ENCODE results near the gene RUFY4. TPM values are rescaled to one million over a fixed set of nuclear protein-coding genes. Genes with fewer than 3 reads are reported as not detected.

Gene RUFY4
- total and polyA plus RNA-seq, 2 donors (not counting 1 experiment from before 2014, with no cell fraction given), result not detected

DNA sequence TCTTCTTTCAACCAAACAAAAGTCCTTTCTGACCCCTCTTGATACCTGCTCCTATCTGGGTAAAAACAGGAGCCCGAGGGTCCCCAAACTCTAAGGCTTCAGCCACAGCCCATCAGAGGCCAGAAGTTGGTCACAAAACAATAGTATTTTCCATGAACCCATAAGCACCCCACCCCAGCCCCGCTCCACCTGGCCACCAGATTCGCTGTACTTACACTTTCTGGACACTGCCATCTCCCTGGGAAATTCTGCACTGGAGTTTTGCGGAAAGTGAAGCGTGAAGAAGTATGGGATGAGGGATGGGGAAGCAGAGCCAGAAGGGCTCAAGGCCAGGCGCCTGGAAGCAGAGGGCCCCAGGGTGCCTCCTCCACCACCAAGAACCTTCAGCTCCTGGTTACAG is 5.2 kb upstream of the RUFY4 start:
- H3K27me3 ChIP-seq (ENCODE audit: control insufficient read depth, insufficient read depth, low read length), result peaks cover 15% of the 10 kb centered on the region
- H3K9ac ChIP-seq (ENCODE audit: insufficient read depth, low read length), result no peak overlapping the region
- H2AFZ ChIP-seq (ENCODE audit: low read length), result no peak overlapping the region
- no peak for DNase-seq (ENCODE audit: low read depth in 2 of 2)
- no peaks in the 10 kb centered on the region for H3K79me2 ChIP-seq (ENCODE audit: control insufficient read depth, insufficient read depth, low read length)
- no peak overlapping the region for H3K4me3 ChIP-seq (replicated peaks in 1 of 4; ENCODE audit: control extremely low read depth in 1 of 4, insufficient read depth in 1 of 4, low read depth in 3 of 4, low read length in 4 of 4)
- H3K36me3 ChIP-seq (ENCODE audit: control insufficient read depth, insufficient read depth, low read length), result no peaks in the 10 kb centered on the region
- H3K27ac ChIP-seq (ENCODE audit: insufficient read depth, low read length), result no peak overlapping the region
- H3K4me1 ChIP-seq (ENCODE audit: control insufficient read depth, extremely low read depth, insufficient read depth, low read length), result no peaks in the 10 kb centered on the region
- H3K4me2 ChIP-seq (ENCODE audit: extremely low read depth, insufficient read depth, low read length), result no peak overlapping the region
- H4K20me1 ChIP-seq (ENCODE audit: control insufficient read depth, extremely low read depth, insufficient read depth, low read length), result no peaks in the 10 kb centered on the region
- TF ChIP-seq, protein P1, sequence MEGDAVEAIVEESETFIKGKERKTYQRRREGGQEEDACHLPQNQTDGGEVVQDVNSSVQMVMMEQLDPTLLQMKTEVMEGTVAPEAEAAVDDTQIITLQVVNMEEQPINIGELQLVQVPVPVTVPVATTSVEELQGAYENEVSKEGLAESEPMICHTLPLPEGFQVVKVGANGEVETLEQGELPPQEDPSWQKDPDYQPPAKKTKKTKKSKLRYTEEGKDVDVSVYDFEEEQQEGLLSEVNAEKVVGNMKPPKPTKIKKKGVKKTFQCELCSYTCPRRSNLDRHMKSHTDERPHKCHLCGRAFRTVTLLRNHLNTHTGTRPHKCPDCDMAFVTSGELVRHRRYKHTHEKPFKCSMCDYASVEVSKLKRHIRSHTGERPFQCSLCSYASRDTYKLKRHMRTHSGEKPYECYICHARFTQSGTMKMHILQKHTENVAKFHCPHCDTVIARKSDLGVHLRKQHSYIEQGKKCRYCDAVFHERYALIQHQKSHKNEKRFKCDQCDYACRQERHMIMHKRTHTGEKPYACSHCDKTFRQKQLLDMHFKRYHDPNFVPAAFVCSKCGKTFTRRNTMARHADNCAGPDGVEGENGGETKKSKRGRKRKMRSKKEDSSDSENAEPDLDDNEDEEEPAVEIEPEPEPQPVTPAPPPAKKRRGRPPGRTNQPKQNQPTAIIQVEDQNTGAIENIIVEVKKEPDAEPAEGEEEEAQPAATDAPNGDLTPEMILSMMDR (conservative IDR thresholded peaks at IDR 0.05 in 1 of 2, IDR thresholded peaks at IDR 0.05 in 1 of 2; ENCODE audit: low read depth in 1 of 2, low read length in 2 of 2), result no peak
- no peak for TF ChIP-seq EZH2 (IDR thresholded peaks at IDR 0.05; ENCODE audit: low read length, missing control alignments)
- H3K9me3 ChIP-seq (ENCODE audit: control insufficient read depth, insufficient read depth, low read depth, low read length), result no peaks in the 10 kb centered on the region

DNA sequence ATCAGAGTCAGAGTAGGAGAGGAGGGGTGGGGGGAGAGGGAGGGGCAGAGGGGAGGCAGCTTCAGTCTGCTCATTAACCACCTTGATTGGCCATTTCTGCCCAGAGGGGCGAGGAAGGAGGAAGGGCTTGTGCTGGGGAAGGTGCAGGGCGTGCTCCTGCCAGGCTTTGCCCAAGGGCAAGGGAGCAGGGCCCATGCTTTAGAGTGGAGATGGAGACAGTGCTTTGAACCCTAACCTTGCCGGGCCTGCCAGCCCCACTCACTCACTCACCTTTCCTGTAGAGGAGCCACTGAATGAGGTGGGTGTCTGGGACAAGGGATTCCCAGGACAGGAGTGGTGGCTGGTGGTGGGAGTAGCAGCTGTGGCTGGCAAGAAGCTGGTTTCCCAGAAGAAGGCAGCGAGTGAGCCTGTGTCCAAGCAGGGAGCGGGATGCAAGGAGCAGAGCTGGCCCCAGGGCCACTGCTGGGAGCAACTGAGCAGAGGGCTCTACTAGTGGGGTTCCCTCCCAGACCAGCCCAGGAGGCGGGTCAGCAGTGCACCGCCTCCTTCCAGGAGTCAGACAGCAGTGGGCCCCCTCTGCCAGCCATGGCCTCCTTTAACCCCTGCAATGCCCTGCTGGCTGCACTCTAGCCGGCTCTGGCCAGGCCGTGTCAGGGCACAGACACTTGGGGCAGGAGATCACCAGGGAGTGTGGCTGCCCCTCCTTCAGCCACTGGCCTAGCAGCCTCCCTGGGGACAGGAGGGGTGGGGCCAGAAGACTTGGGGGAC is 3.6 kb upstream of the RUFY4 start:
- Histone ChIP-seq H3K36me3 (ENCODE audit: control insufficient read depth, insufficient read depth, low read length) (no peaks in the 10 kb centered on the region), H3K4me1 (ENCODE audit: control insufficient read depth, extremely low read depth, insufficient read depth, low read length) (no peaks in the 10 kb centered on the region), H3K27me3 (ENCODE audit: control insufficient read depth, insufficient read depth, low read length) (peaks cover 16% of the 10 kb centered on the region), H4K20me1 (ENCODE audit: control insufficient read depth, extremely low read depth, insufficient read depth, low read length) (no peaks in the 10 kb centered on the region), H3K9me3 (ENCODE audit: control insufficient read depth, insufficient read depth, low read depth, low read length) (no peaks in the 10 kb centered on the region), H3K4me3 (replicated peaks in 1 of 4; ENCODE audit: control extremely low read depth in 1 of 4, insufficient read depth in 1 of 4, low read depth in 3 of 4, low read length in 4 of 4) (no peak overlapping the region), H3K9ac (ENCODE audit: insufficient read depth, low read length) (no peak overlapping the region), H3K79me2 (ENCODE audit: control insufficient read depth, insufficient read depth, low read length) (no peaks in the 10 kb centered on the region), H2AFZ (ENCODE audit: low read length) (no peak overlapping the region), H3K27ac (ENCODE audit: insufficient read depth, low read length) (no peak overlapping the region), H3K4me2 (ENCODE audit: extremely low read depth, insufficient read depth, low read length) (no peak overlapping the region)
- no peak for TF ChIP-seq EZH2 (IDR thresholded peaks at IDR 0.05; ENCODE audit: low read length, missing control alignments)
- TF ChIP-seq, protein P1 (conservative IDR thresholded peaks at IDR 0.05 in 1 of 2, IDR thresholded peaks at IDR 0.05 in 1 of 2; ENCODE audit: low read depth in 1 of 2, low read length in 2 of 2), result no peak
- DNase-seq (ENCODE audit: low read depth in 2 of 2), result no peak

DNA sequence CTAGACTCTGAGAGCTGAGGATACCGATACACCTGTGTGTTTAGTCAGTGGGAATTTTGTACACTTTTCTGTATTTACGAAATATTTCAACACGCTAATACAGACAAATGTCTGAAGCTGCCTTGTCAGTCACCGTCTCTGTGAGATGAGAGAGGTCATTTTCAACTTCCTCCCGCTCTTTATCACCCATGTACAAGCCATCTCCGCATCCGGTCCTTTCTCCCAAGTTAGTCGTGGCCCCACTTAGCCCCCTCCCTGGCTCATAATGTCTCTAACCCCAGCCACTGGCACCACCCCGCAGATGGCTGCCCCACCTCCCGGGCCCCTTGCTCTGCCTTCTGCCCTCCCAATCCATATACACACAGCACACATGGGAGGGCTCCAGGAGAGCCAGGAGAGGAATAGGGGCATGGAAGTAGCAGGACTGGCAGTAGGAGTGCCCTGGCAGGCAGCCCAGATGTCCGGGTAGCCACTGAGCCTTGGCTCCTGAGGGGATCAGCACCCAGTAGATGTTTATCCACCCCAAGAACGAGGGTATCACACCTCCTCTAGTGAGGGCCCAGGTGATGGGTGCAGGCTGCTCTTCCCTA is 2.0 kb upstream of the RUFY4 start:
- no peak overlapping the region for H3K9ac ChIP-seq (ENCODE audit: insufficient read depth, low read length)
- no peaks in the 10 kb centered on the region for H3K9me3 ChIP-seq (ENCODE audit: control insufficient read depth, insufficient read depth, low read depth, low read length)
- H3K36me3 ChIP-seq (ENCODE audit: control insufficient read depth, insufficient read depth, low read length), result no peaks in the 10 kb centered on the region
- TF ChIP-seq, protein P1 (conservative IDR thresholded peaks at IDR 0.05 in 1 of 2, IDR thresholded peaks at IDR 0.05 in 1 of 2; ENCODE audit: low read depth in 1 of 2, low read length in 2 of 2), result no peak
- no peak for TF ChIP-seq EZH2 (IDR thresholded peaks at IDR 0.05; ENCODE audit: low read length, missing control alignments)
- H3K27me3 ChIP-seq (ENCODE audit: control insufficient read depth, insufficient read depth, low read length), result peaks cover 24% of the 10 kb centered on the region
- no peak overlapping the region for H3K27ac ChIP-seq (ENCODE audit: insufficient read depth, low read length)
- H3K4me2 ChIP-seq (ENCODE audit: extremely low read depth, insufficient read depth, low read length), result no peak overlapping the region
- no peak overlapping the region for H3K4me3 ChIP-seq (replicated peaks in 1 of 4; ENCODE audit: control extremely low read depth in 1 of 4, insufficient read depth in 1 of 4, low read depth in 3 of 4, low read length in 4 of 4)
- no peak overlapping the region for H2AFZ ChIP-seq (ENCODE audit: low read length)
- H3K4me1 ChIP-seq (ENCODE audit: control insufficient read depth, extremely low read depth, insufficient read depth, low read length), result no peaks in the 10 kb centered on the region
- no peaks in the 10 kb centered on the region for H3K79me2 ChIP-seq (ENCODE audit: control insufficient read depth, insufficient read depth, low read length)
- H4K20me1 ChIP-seq (ENCODE audit: control insufficient read depth, extremely low read depth, insufficient read depth, low read length), result no peaks in the 10 kb centered on the region
- no peak for DNase-seq (ENCODE audit: low read depth in 2 of 2)
